Endothelial cell (in vitro differentiated cells): Measurements from ENCODE around the gene BCAS4. TPM values are rescaled to one million over a fixed set of nuclear protein-coding genes. Genes with fewer than 3 reads are reported as not detected.

Source experiments
- DNase-seq: peaks from one replicate; pipeline ENCODE4 v3.0.0; 2021; ENCODE audit warnings: low spot score
- H3K27ac Mint-ChIP-seq: one replicate; pipeline ENCODE4 v1.8.0; 2021; ENCODE audit warnings: mixed read lengths, inconsistent platforms; ENCODE audit not compliant: unreplicated experiment
- H3K27me3 Mint-ChIP-seq: one replicate; pipeline ENCODE4 v1.8.0; 2021; ENCODE audit warnings: mild to moderate bottlenecking, moderate library complexity, mixed read lengths, inconsistent platforms; ENCODE audit not compliant: unreplicated experiment
- H3K36me3 Mint-ChIP-seq: one replicate; pipeline ENCODE4 v1.8.0; 2021; ENCODE audit warnings: mild to moderate bottlenecking, low read depth, mixed read lengths, inconsistent platforms; ENCODE audit not compliant: unreplicated experiment
- H3K4me1 Mint-ChIP-seq: one replicate; pipeline ENCODE4 v1.8.0; 2021; ENCODE audit warnings: mild to moderate bottlenecking, mixed read lengths, inconsistent platforms; ENCODE audit not compliant: unreplicated experiment
- H3K4me3 Mint-ChIP-seq: one replicate; pipeline ENCODE4 v1.8.0; 2021; ENCODE audit warnings: mild to moderate bottlenecking, mixed read lengths, inconsistent platforms; ENCODE audit not compliant: unreplicated experiment
- H3K9me3 Mint-ChIP-seq: one replicate; pipeline ENCODE4 v1.8.0; 2021; ENCODE audit warnings: mixed read lengths, inconsistent platforms; ENCODE audit not compliant: unreplicated experiment
- total RNA-seq: library from RNA; stranded (reverse); fragmentation: NEBNext Ultra II Directional; extraction: Animal tissue kit (Norgen Biotek cat#: 25700); gene quantifications from one replicate; pipeline ENCODE4 v1.2.1, GENCODE V29; 2021; ENCODE audit not compliant: unreplicated experiment
- TF ChIP-seq, protein P1 (sequence below): fragments of 200-600 bp; sonication (generic); IDR thresholded peaks from one replicate; pipeline ENCODE4 v1.5.0; 2021; ENCODE audit warnings: antibody characterized with exemption; ENCODE audit not compliant: unreplicated experiment

BCAS4 gene
- total RNA-seq, 1 donor from 2014 or later = 7.6 TPM

DNA sequence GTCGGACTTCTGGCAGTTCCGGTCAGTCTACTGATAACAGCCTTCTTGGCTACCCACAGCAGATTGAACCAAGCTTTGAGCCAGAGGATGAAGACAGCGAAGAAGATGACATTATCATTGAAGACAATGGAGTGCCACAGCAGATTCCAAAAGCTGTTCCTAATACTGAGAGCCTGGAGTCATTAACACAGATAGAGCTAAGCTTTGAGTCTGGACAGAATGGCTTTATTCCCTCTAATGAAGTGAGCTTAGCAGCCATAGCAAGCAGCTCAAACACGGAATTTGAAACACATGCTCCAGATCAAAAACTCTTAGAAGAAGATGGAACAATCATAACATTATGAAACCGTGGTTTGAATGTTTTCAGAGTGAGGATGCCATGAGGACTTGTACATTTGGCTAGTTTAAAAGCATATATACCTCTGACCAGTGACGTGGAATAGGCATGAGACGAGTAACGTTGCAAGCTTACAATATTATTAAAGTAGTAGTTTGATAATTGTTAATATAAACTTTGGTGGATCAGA, 44.7 kb upstream of the BCAS4 start:
- DNase-seq = no peak
- no peaks in the 10 kb centered on the region for H3K4me1 Mint-ChIP-seq
- TF ChIP-seq, protein P1, sequence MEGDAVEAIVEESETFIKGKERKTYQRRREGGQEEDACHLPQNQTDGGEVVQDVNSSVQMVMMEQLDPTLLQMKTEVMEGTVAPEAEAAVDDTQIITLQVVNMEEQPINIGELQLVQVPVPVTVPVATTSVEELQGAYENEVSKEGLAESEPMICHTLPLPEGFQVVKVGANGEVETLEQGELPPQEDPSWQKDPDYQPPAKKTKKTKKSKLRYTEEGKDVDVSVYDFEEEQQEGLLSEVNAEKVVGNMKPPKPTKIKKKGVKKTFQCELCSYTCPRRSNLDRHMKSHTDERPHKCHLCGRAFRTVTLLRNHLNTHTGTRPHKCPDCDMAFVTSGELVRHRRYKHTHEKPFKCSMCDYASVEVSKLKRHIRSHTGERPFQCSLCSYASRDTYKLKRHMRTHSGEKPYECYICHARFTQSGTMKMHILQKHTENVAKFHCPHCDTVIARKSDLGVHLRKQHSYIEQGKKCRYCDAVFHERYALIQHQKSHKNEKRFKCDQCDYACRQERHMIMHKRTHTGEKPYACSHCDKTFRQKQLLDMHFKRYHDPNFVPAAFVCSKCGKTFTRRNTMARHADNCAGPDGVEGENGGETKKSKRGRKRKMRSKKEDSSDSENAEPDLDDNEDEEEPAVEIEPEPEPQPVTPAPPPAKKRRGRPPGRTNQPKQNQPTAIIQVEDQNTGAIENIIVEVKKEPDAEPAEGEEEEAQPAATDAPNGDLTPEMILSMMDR = no peak
- H3K36me3 Mint-ChIP-seq = no peaks in the 10 kb centered on the region
- no peak overlapping the region for H3K4me3 Mint-ChIP-seq
- H3K27ac Mint-ChIP-seq = no peak overlapping the region
- H3K9me3 Mint-ChIP-seq = no peaks in the 10 kb centered on the region
- no peaks in the 10 kb centered on the region for H3K27me3 Mint-ChIP-seq

DNA sequence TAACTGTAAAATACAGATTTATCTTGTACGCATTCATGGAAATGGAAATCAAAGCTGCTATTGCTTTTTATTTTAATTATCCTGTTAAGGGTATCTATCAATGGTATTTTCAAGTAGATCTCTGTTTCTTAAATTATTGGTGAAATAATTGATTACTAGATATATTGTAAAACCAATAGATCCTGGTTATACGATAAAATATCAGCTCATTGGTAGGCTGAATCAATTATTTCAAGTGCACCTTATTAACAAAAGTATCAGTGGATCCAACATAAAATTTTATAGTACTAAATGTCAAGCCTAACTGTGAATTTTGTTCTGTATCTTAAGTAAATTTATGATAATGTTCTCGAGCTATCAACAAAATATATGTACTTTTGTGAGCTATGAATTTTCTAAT, 41.7 kb upstream of the BCAS4 start:
- Mint-ChIP-seq H3K4me3 (no peak overlapping the region), H3K27me3 (no peaks in the 10 kb centered on the region)

DNA sequence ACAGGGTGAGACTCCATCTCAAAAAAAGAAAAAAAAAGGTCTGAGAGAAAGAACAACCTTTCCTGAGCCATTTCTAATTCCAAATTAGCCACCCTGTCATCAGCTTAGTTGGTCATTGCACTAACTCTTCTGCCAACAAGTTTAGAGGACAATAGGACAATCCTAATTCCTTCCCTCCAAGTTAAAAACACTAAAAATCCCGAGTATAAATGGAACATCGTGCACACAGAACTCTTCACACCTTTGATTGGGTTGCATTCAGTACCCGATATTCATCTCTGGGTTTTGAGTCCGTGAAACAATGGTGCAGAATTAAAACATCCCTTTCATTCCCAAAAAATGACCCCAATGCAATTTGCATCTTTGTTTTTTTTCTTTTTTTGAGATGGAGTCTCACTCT, 40.4 kb upstream of the BCAS4 start:
- no peaks in the 10 kb centered on the region for H3K9me3 Mint-ChIP-seq
- no peaks in the 10 kb centered on the region for H3K27me3 Mint-ChIP-seq
- no peak overlapping the region for H3K4me3 Mint-ChIP-seq
- TF ChIP-seq, protein P1 = no peak
- DNase-seq = no peak
- H3K36me3 Mint-ChIP-seq = no peaks in the 10 kb centered on the region
- no peaks in the 10 kb centered on the region for H3K4me1 Mint-ChIP-seq
- no peak overlapping the region for H3K27ac Mint-ChIP-seq

More for the DNA sequence above, 41.7 kb upstream of the BCAS4 start:
- Mint-ChIP-seq H3K9me3 (no peaks in the 10 kb centered on the region), H3K27ac (no peak overlapping the region), H3K4me1 (no peaks in the 10 kb centered on the region), H3K36me3 (no peaks in the 10 kb centered on the region)
- DNase-seq = no peak
- TF ChIP-seq, protein P1 = no peak

DNA sequence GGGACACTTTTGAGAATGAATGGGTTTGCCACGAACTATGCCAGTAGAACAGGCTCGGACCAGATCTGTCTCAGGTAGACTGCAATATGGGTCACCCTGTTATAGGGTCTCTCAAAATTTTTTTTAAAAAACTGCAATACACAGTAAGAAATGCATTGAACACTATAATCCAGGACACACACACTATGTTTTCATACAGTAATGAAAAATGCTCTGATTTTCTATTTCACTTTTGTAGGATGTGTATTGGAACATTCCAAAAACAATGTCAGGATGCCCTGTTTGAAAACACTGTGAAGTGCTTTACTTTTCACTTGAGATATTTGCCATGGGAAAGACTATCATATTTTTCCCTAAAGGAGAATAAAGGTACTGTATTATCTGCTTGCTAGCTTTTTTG, 38.4 kb upstream of the BCAS4 start:
- Mint-ChIP-seq H3K27me3 (no peaks in the 10 kb centered on the region), H3K4me3 (no peak overlapping the region), H3K36me3 (no peaks in the 10 kb centered on the region), H3K27ac (no peak overlapping the region), H3K4me1 (peaks cover 2% of the 10 kb centered on the region), H3K9me3 (no peaks in the 10 kb centered on the region)
- no peak for DNase-seq
- TF ChIP-seq, protein P1 = no peak

DNA sequence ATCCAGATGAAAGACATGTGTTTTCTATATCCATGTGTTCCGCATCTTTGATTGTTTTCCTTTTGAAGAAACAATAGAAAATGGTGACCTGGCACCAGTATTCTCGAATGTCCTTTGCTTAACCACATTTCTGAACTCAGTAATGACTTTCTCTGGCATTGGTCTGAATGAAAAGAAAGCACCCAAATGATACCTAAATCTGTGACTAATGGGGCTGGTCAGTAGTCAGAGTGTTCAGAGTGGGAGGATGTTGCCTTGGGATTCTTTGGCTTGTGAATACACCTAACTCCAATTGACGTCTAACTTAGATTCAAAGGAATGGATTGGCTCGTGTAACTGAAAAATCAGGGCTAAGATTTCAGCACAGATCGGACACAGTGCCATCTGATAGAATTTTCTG, 36.4 kb upstream of the BCAS4 start:
- TF ChIP-seq, protein P1 = no peak
- DNase-seq = no peak
- H3K9me3 Mint-ChIP-seq = no peaks in the 10 kb centered on the region
- H3K27me3 Mint-ChIP-seq = no peaks in the 10 kb centered on the region
- H3K36me3 Mint-ChIP-seq = no peaks in the 10 kb centered on the region
- H3K4me3 Mint-ChIP-seq = no peak overlapping the region
- no peak overlapping the region for H3K27ac Mint-ChIP-seq
- H3K4me1 Mint-ChIP-seq = peaks cover 2% of the 10 kb centered on the region
